K562 (cell line): Measurements from ENCODE around the gene SSR4. TPM values are rescaled to one million over a fixed set of nuclear protein-coding genes. Genes with fewer than 3 reads are reported as not detected.
A peak's percentile ranks its signal among the peaks of the same experiment; 100 is the strongest.

ENCODE experiments used
- CBFA2T3 ChIP-seq: fragments of 450-650 bp; IDR thresholded peaks from 2 replicates; pipeline ENCODE4 v1.6.1; 2017
- CHCHD3 ChIP-seq: fragments of 250-450 bp; sonication (Bioruptor Pico); IDR thresholded peaks from 2 replicates; pipeline ENCODE4 v2.1.2; 2022; ENCODE audit warnings: mild to moderate bottlenecking
- CTCF ChIP-seq, 3 experiments: IDR thresholded peaks in 2 of 3; conservative IDR thresholded peaks in 1 of 3; 2 replicates each; pipeline ENCODE4 v1.5.1; 2011 to 2012; ENCODE audit warnings: low read length in 3 of 3, mild to moderate bottlenecking in 3 of 3, control low read depth in 2 of 3, improper control_type of control experiment in 1 of 3, inconsistent platforms in 1 of 3, low read depth in 1 of 3, mixed read lengths in 1 of 3, moderate library complexity in 1 of 3; ENCODE audit not compliant: insufficient read depth in 2 of 3
- CTCFL ChIP-seq: IDR thresholded peaks from 2 replicates; pipeline ENCODE4 v1.6.1; 2011; ENCODE audit warnings: borderline replicate concordance, low read depth, mild to moderate bottlenecking, moderate library complexity, low read length; ENCODE audit not compliant: insufficient read depth, poor library complexity, severe bottlenecking
- CXXC5 ChIP-seq: fragments of 250-450 bp; sonication (Bioruptor Pico); IDR thresholded peaks from 2 replicates; pipeline ENCODE4 v1.8.0; 2022; ENCODE audit warnings: inconsistent platforms, mild to moderate bottlenecking, moderate library complexity
- FOXJ2 ChIP-seq: fragments of 200-800 bp; sonication (Bioruptor generic); IDR thresholded peaks from 2 replicates; pipeline ENCODE4 v1.6.1; 2016; ENCODE audit warnings: missing genetic modification characterization, missing compliant biosample characterization
- FOXJ3 ChIP-seq: sonication (generic); formaldehyde crosslinking; IDR thresholded peaks from 2 replicates; pipeline ENCODE4 v1.4.0; 2020; ENCODE audit warnings: mild to moderate bottlenecking, missing genetic modification reagents
- HDAC6 ChIP-seq: IDR thresholded peaks from 2 replicates; pipeline ENCODE4 v1.6.1; 2012; ENCODE audit warnings: low read depth, mild to moderate bottlenecking, control low read depth, inconsistent platforms, low read length, moderate library complexity
- HMGXB4 ChIP-seq: sonication (generic); formaldehyde crosslinking; IDR thresholded peaks from 2 replicates; pipeline ENCODE4 v1.8.1; 2023; ENCODE audit warnings: mild to moderate bottlenecking, missing genetic modification reagents
- MYNN ChIP-seq, 2 experiments: sonication (generic); formaldehyde crosslinking in 1 of 2; IDR thresholded peaks; 2 replicates each; pipeline versions ENCODE4 v1.5.0 to v1.6.1; 2016 to 2020; ENCODE audit warnings: antibody characterized with exemption in 1 of 2, missing genetic modification reagents in 1 of 2
- POLR2B ChIP-seq: fragments of 450-650 bp; IDR thresholded peaks from 2 replicates; pipeline ENCODE4 v1.6.1; 2018; ENCODE audit warnings: low read depth; ENCODE audit not compliant: partially characterized antibody
- PRPF4 ChIP-seq: fragments of 200-400 bp; formaldehyde crosslinking; IDR thresholded peaks from one replicate; pipeline ENCODE4 v1.6.1; 2017; ENCODE audit warnings: low read length, low read depth, mild to moderate bottlenecking; ENCODE audit not compliant: insufficient read depth, poor library complexity, severe bottlenecking
- PTBP1 ChIP-seq: fragments of 200-400 bp; formaldehyde crosslinking; IDR thresholded peaks from 2 replicates; pipeline ENCODE4 v1.6.1; 2017; ENCODE audit warnings: low read depth, low read length
- SIRT6 ChIP-seq: IDR thresholded peaks from one replicate; pipeline ENCODE4 v1.6.1; 2012; ENCODE audit warnings: low read depth, mild to moderate bottlenecking, control low read depth, inconsistent platforms, low read length, moderate library complexity
- SLC30A9 ChIP-seq: fragments of 250-450 bp; sonication (Bioruptor Pico); IDR thresholded peaks from 2 replicates; pipeline ENCODE4 v1.8.0; 2022; ENCODE audit warnings: mild to moderate bottlenecking, moderate library complexity
- STAG1 ChIP-seq: sonication (generic); formaldehyde crosslinking; IDR thresholded peaks from 2 replicates; pipeline ENCODE4 v1.5.0; 2020; ENCODE audit warnings: missing genetic modification reagents, borderline replicate concordance
- ZNF511 ChIP-seq: sonication (generic); formaldehyde crosslinking; IDR thresholded peaks from 2 replicates; pipeline ENCODE4 v1.8.0; 2022; ENCODE audit warnings: mild to moderate bottlenecking, missing genetic modification reagents
- ZNF551 ChIP-seq: fragments of 250-450 bp; sonication (Bioruptor Pico); IDR thresholded peaks from 2 replicates; pipeline ENCODE4 v1.5.0; 2021; ENCODE audit warnings: mild to moderate bottlenecking, moderate library complexity
- ZNF561 ChIP-seq: fragments of 450-650 bp; formaldehyde crosslinking; conservative IDR thresholded peaks from 2 replicates; pipeline ENCODE4 v1.4.0; 2020; ENCODE audit warnings: mild to moderate bottlenecking, moderate library complexity
- ZNF695 ChIP-seq: fragments of 450-650 bp; formaldehyde crosslinking; IDR thresholded peaks from 2 replicates; pipeline ENCODE4 v1.4.0; 2020; ENCODE audit warnings: mild to moderate bottlenecking, moderate library complexity
- ZNF79 ChIP-seq: fragments of 250-450 bp; sonication (Bioruptor Pico); IDR thresholded peaks from 2 replicates; pipeline ENCODE4 v1.4.0; 2020; ENCODE audit warnings: low read depth, mild to moderate bottlenecking, moderate library complexity
- polyA plus RNA-seq, 8 experiments: library from polyadenylated mRNA; depleted of rRNA in 4 of 8; stranded (reverse) in 5 of 8; unstranded in 3 of 8; fragments of >200 nt; fragmentation: Nextera tagmentation in 2 of 8; fragmentation: Illumina TruSeq in 1 of 8; extraction: Ambion mirVana in 2 of 8; extraction: Trizol in 1 of 8; gene quantifications; 2 replicates each; pipeline versions ENCODE4 v1.2.1 to v1.2.3, GENCODE V29; 2011 to 2014; ENCODE audit warnings: inconsistent platforms in 1 of 8, missing spikeins in 1 of 8
- total RNA-seq, 7 experiments: library from RNA; depleted of rRNA in 6 of 7; stranded (reverse); fragments of >200 nt in 6 of 7; fragmentation: Illumina TruSeq in 2 of 7; extraction: Trizol in 2 of 7; gene quantifications; 2 replicates each; pipeline versions ENCODE4 v1.2.1 to v1.2.3, GENCODE V29; 2011 to 2021; ENCODE audit warnings: low replicate concordance in 1 of 7

Gene SSR4
- total and polyA plus RNA-seq, 9 of the 15 experiments (the other 6 are each of a cell fraction or from before 2014, with no cell fraction given): 146 to 492 (median 272) TPM

- peak; percentile 87 for TF ChIP-seq MYNN (IDR thresholded peaks at IDR 0.05)
- no peak for TF ChIP-seq MYNN (CRISPR knock-in tag; IDR thresholded peaks at IDR 0.05)
- no peak for TF ChIP-seq SIRT6
- TF ChIP-seq PRPF4: no peak
- no peak for TF ChIP-seq ZNF561 (CRISPR knock-in tag)
- TF ChIP-seq HMGXB4 (CRISPR knock-in tag): 0 out of 2 replicates have a peak, but pooled peaks have one; percentile 20
- TF ChIP-seq ZNF79 (CRISPR knock-in tag): no peak
- TF ChIP-seq CBFA2T3: no peak
- TF ChIP-seq ZNF695 (CRISPR knock-in tag): no peak
- TF ChIP-seq SLC30A9 (CRISPR knock-in tag): no peak
- no peak for TF ChIP-seq ZNF511 (CRISPR knock-in tag)
- TF ChIP-seq FOXJ3 (CRISPR knock-in tag): no peak
- no peak; the same call in 1 of the 2 replicates for TF ChIP-seq STAG1
- TF ChIP-seq CTCF (IDR thresholded peaks at IDR 0.05 in 2 of 3, conservative IDR thresholded peaks at IDR 0.05 in 1 of 3; ENCODE audit: insufficient read depth in 2 of 3, low read depth in 1 of 3, low read length in 3 of 3): peak; percentile 70 to 81 (median 75)
- peak; percentile 3 for TF ChIP-seq CTCFL
- no peak for TF ChIP-seq PTBP1
- peak; percentile 32; the same call in 1 of the 2 replicates for TF ChIP-seq CXXC5 (CRISPR knock-in tag)
- no peak for TF ChIP-seq FOXJ2 (tag)
- no peak for TF ChIP-seq ZNF551 (CRISPR knock-in tag)
- no peak for TF ChIP-seq HDAC6
- TF ChIP-seq CHCHD3: no peak
- no peak for TF ChIP-seq POLR2B
Measured at GRCh38 chrX:153763989-153764755, 30.3 kb upstream of the SSR4 start, which contains the start of gene PLXNB3 (continued).
